HUDEP-2 (cell line): ENCODE results near the gene TSC22D4.

Experiments used
- DNase-seq, 76 experiments: peaks; one replicate each; lab custom pipeline; 2025; ENCODE audit not compliant: unreplicated experiment in 76 of 76; lab: John Stamatoyannopoulos, UW

TSC22D4 gene

DNA sequence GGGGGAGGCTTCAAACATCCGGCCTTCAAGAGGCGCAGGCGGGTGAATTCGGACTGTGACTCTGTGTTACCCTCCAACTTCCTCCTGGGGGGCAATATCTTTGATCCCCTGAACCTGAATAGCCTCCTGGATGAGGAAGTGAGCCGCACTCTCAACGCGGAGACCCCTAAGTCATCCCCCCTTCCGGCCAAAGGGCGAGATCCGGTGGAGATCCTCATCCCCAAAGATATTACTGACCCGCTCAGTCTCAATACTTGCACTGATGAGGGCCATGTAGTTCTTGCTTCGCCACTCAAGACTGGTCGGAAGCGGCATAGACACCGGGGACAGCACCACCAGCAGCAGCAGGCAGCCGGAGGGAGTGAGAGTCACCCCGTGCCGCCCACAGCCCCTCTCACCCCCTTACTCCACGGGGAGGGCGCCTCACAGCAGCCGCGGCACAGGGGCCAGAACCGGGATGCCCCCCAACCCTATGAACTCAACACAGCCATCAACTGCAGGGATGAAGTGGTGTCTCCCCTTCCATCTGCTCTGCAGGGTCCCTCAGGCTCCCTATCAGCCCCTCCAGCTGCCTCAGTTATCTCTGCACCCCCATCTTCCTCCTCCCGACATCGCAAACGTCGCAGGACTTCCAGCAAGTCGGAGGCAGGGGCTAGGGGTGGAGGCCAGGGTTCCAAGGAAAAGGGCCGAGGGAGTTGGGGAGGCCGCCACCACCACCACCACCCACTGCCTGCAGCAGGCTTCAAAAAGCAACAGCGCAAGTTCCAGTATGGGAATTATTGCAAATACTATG lies 48.3 kb downstream of the TSC22D4 start:
- peak in 3 of 76 experiments; percentile 21 to 49 (median 22) for DNase-seq

DNA sequence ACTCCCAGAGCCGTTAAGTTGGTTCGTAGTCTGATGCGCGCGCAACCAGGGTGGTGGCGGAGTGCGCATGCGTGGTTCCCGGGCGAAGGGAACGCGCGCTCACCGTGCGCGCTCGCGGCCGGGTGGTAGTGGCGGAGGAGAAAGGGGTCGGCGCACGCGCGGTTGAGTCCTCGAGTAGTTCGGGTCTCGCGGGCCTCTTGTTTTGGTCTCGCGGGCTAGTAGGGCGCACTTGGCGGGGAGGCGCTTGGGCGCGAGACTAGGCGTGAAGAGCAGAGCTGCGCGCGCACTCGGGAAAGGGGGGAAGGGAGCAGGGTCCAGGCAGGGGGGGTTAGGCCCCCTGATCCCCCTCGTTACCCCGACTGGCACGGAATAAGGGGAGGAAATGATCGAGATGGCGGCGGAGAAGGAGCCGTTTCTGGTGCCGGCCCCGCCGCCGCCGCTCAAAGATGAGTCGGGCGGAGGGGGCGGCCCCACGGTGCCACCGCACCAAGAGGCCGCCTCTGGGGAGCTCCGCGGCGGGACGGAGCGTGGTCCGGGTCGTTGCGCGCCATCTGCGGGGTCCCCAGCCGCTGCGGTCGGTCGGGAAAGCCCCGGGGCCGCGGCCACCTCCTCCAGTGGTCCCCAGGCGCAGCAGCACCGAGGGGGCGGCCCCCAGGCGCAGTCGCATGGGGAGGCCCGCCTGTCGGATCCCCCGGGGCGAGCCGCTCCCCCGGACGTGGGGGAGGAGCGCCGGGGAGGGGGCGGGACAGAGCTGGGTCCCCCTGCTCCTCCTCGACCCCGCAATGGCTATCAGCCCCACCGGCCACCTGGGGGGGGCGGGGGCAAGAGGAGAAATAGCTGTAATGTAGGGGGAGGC lies 49.1 kb downstream of the TSC22D4 start, which contains the start of gene MEPCE:
TSS of gene MEPCE (plus strand) at position 195 of the 856 bp plus-strand sequence. CDS start at position 383, 188 bp downstream.
- peak in 74 of 76 experiments; percentile 43 to 98 (median 87) for DNase-seq

DNA sequence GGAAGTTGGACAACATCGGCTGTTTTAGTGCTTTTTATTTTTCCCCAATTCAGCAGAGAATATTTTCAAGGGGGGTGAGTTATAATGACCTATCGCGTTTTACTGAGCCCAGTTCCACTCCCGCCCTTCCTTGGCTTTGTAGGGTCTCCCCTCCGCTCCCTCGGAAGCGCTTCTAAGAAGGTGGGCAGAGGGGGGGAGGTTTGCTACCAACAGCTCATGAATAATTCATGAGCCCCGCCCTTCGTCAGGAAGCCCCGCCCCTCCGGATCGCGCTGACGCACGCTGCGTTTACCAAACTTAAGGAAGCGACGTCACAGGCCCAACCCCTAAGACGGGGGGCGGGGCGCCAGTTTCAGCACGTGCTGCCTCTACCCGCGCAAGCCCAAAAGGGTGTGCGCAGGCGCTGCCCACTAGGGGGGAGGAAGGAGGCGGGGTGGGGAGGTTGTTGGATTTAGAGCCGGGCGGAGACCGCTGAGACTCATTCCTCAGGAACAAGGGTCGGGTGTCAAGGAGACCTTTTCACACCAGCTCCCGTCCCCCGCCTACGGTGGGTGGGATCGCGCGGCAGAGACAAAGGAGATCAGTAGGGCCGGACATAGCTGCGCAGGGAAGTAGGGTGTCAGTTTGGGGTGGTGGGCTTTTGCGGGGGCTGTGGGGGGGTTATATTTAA lies 49.9 kb downstream of the TSC22D4 start:
- DNase-seq: peak; percentile 92 to 100 (median 99)

DNA sequence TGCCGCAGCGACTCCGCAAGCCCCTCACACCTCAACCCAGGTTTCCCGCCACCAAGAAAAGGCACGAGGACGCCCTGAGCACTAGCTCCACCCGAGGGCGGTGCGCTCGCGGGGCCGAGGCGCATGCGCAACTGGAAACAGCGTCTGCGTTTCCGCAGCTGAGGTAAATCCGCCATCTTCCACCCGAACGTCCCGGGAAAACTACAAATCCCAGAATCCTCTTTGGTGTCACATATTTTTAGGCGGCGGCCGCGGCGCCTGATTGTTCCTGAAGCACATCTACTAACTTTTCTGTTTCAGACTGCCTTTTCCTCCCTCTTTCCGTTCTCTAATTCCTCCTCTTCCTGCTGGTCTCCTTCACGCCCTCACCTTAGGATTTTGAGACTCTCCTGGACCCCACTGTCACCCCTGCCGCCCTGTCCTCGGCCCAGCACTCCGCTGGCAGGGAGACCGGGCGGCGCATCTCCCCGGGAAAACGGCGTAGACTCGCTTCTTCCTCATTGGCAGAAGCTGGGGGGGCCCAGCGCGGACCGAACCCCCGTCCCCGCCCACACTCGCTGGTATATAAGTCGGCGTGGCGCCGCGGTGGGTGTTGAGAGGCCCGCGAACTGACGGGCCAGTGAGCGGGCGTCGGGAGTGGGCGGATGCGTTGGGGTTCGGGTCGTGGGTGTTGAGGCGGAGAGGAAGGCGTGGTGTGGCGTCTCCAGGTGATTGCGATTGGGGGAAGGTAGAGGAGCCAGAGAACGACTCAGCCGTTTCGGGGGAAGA lies 50.6 kb downstream of the TSC22D4 start, which contains the start of gene ZCWPW1:
TSS of gene ZCWPW1 (minus strand) at position 505 of the 768 bp plus-strand sequence. CDS start 8,054 bp downstream, outside the sequence.
- peak; percentile 55 to 98 (median 94) for DNase-seq

DNA sequence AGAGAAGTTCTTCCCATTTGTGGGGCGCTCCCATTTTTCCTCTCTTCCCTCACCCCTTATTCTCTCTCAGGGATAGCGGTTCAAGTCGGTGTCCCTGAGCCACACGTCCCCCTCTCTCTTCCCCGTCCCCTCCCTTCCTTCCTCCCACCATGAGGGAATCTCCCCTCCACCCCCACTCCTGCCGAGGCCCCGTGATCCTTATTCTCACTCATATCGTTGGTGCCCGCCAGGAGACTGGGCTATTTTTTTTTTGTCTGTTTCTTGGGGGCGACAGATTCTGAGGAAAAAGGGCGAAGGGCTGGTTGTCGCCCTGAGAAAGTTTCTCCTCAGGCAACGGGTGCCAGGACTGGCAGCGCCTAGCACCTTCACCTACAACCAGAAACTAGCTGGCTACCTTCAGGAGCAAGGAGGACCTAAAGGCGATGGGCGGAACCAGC lies 51.2 kb downstream of the TSC22D4 start:
- DNase-seq: no peak

DNA sequence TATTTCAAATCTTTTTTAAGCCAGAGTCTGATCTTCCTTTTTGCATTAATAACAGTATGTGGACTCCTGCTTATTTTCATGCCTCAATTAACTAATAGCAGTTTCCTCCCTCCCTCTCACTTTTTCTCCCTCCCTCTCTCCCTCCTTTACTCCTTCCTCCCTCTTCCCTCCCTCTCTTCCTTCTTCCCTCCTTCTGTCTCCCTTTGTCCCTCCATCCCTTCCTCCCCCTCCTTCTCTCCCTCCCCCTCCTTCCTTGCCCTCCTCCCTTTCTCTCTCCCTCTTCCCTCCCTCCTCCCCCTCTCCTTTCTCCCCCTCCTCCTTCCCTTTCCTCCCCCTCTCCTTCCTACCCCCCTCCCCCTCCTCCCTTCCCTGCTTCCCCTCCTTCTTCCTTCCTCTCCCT lies 52.5 kb downstream of the TSC22D4 start:
- no peak for DNase-seq

DNA sequence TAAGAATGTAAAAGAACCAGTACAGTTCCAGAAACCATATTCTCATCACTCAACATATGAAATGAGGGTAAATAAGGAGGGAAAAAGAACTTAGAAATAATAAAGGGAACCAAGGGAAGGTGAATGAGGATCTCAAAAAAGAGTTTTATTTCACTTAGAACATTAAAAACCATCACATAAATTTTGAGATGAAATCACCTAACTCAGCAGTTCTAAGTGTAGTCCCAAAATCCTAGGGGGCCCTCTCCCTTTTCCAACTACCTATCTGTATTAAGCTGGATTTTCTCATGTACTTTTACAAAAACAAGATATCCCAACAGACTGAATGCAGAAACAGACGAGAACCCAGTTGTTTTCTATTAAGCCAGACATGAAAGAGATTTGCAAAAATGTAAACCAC lies 53.7 kb downstream of the TSC22D4 start:
- no peak for DNase-seq

DNA sequence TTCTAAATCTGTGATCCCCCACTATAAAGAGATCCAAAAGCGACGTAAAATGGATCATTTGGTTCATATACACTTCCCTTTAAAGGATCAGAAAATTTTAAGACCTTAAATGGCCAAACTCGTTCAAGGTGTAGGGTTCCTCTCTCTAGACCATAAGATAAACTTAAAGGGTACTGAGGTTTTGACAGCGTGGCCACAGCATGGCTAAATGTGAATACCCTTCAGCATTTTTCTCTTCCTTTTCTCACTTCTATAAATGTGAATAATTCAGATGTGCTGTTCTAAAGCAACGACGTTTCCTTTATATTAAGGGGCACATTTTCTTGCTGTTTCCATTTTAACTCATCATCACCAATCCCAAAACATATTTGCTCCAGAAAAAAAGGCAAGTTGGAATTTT lies 55.7 kb downstream of the TSC22D4 start:
- no peak for DNase-seq

DNA sequence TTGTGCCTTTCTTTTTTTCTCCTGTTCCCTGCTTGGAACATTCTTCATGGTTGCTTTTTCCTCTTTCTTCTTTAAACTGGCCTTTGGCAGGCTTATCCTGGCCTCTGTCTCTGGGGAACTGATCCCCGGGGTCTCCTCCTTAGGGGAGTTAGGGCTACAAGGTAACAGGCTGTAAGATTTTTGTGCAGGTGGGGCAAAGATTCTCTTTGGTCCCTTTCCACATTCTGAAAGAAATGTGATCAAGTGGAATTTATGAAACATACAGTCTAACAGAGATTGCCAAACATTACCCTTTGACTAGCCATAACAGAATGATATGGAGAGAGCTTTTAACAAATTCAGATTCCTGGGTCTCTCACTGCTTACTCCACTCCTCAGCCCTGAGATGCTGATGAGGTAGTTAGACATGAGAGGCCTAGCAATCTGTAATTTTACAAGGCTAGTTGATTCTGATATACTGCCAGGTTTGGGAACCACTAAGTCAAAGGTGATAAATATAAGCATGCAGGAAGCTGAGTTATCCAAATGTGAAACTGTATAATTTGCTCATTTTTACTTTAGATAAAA lies 59.3 kb downstream of the TSC22D4 start:
- DNase-seq: no peak

DNA sequence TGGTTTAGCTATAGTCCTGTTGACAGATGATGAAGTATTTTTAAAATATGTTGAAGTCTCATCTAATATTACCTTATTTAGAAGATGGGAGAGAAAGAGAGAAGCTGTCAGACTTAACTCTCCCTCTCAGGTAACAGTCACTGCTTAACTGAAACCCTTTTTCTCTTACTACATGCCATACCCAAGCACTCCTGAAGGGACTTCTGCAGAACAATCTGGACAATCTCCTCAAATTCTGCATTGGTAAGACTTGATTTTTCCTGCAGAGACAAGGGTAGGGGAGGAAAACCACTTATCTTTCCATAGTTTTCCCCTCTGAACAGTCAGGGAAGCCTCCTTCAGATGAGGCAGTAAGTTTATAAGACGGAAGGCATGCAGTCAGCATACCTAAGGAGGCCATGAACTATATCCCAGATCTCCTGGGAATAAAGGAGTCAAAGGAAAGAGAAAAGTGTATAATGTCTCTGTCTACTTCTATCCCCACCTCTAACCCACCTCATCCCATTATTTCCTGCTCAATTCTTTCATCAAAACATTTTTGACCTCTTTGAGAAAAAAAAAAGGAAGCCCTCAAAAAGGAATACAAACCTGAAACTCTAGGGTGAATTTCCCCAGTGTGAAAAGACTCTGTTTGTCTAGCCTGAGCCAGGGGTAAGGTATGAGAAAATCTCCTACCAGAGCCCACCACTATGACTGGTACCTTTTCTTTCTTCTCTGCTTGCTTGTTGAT lies 59.9 kb downstream of the TSC22D4 start:
- no peak for DNase-seq
